Uterus (tissue), 4 donors: ENCODE data around the gene ARVCF. TPM values are rescaled to one million over a fixed set of nuclear protein-coding genes. Genes with fewer than 3 reads are reported as not detected.

Experiments used
- DNase-seq, 2 donors: peaks; one replicate each; pipeline ENCODE4 v3.0.0-alpha.2; 2019 to 2020
- H3K27ac ChIP-seq, 2 donors: fragments of 200-600 bp; sonication (generic); 1 replicate in 1 of 2; 2 replicates in 1 of 2; pipeline ENCODE4 v1.5.1; 2016 to 2018
- H3K27me3 ChIP-seq, 2 donors: fragments of 200-600 bp; sonication (generic); one replicate each; pipeline ENCODE4 v1.5.1; 2018 to 2019; ENCODE audit warnings: control low read depth in 1 of 2
- H3K36me3 ChIP-seq, 2 donors: fragments of 200-600 bp; sonication (generic); one replicate each; pipeline ENCODE4 v1.5.1; 2019; ENCODE audit warnings: control low read depth in 1 of 2
- H3K4me1 ChIP-seq, 2 donors: fragments of 200-600 bp; sonication (generic); one replicate each; pipeline ENCODE4 v1.5.1; 2018 to 2019; ENCODE audit warnings: control low read depth in 1 of 2
- H3K4me3 ChIP-seq, 2 donors: fragments of 200-600 bp; sonication (generic); 1 replicate in 1 of 2; 2 replicates in 1 of 2; pipeline ENCODE4 v1.5.1; 2018 to 2019; ENCODE audit warnings: mild to moderate bottlenecking in 1 of 2
- H3K9me3 ChIP-seq, 2 donors: fragments of 200-600 bp; sonication (generic); one replicate each; pipeline ENCODE4 v1.5.1; 2019; ENCODE audit warnings: control low read depth in 1 of 2
- CTCF ChIP-seq, 4 experiments: fragments of 200-600 bp in 2 of 4; fragments of 450-650 bp in 2 of 4; sonication (generic) in 2 of 4; IDR thresholded peaks; one replicate each; pipeline ENCODE4 v1.5.1; 2016 to 2019; ENCODE audit warnings: antibody characterized with exemption in 4 of 4, mild to moderate bottlenecking in 2 of 4, moderate library complexity in 1 of 4
- POLR2A ChIP-seq, 2 donors: fragments of 450-650 bp; IDR thresholded peaks; one replicate each; pipeline ENCODE4 v1.6.1; 2016; ENCODE audit warnings: antibody characterized with exemption in 2 of 2, mild to moderate bottlenecking in 1 of 2, moderate library complexity in 1 of 2
- intact Hi-C: fragments of 100-400 bp; cut with DNase I; formaldehyde crosslinking; loops from one replicate; pipeline ENCODE4 v1.15.1; 2023; ENCODE audit warnings: low total_unique reads
- total RNA-seq, 4 donors: library from RNA; depleted of rRNA in 3 of 4; stranded (reverse); fragments of >200 nt in 3 of 4; gene quantifications; one replicate each; pipeline versions ENCODE4 v1.1.0 to v1.2.4, GENCODE V29; 2014 to 2023
- donor health status: DM: yes; HTN: yes; CAD: no.

ARVCF gene
- total RNA-seq, 4 donors from 2014 or later: 1.5 to 43.4 (median 16.6) TPM

- no peak for TF ChIP-seq CTCF (IDR thresholded peaks at IDR 0.05)
- no peak for TF ChIP-seq POLR2A (IDR thresholded peaks at IDR 0.05)
- DNase-seq: no peak
- H3K4me3 ChIP-seq: no peak overlapping the region
- H3K27ac ChIP-seq: no peak overlapping the region
- intact Hi-C loops: no loop called here
- no peaks in the 10 kb centered on the region for H3K9me3 ChIP-seq
- H3K27me3 ChIP-seq: no peaks in the 10 kb centered on the region
- no peaks in the 10 kb centered on the region for H3K36me3 ChIP-seq
- no peaks in the 10 kb centered on the region for H3K4me1 ChIP-seq
Observed at GRCh38 chr22:20043997-20044342, 27.3 kb upstream of the ARVCF start.

GRCh38 chr22:20043057-20043996, 26.7 kb upstream of the ARVCF start:
- intact Hi-C loops: no loop called here
- no peak overlapping the region for H3K4me3 ChIP-seq

GRCh38 chr22:20040327-20041200, 23.9 kb upstream of the ARVCF start:
- Histone ChIP-seq H3K27me3 (no peaks in the 10 kb centered on the region), H3K9me3 (no peaks in the 10 kb centered on the region), H3K4me1 (no peaks in the 10 kb centered on the region), H3K4me3 (no peak overlapping the region), H3K27ac (no peak overlapping the region), H3K36me3 (no peaks in the 10 kb centered on the region)
- no peak for TF ChIP-seq CTCF (IDR thresholded peaks at IDR 0.05)
- no peak for TF ChIP-seq POLR2A (IDR thresholded peaks at IDR 0.05)
- DNase-seq: no peak
- intact Hi-C loops: no loop called here

More at GRCh38 chr22:20043057-20043996, 26.7 kb upstream of the ARVCF start:
- TF ChIP-seq POLR2A (IDR thresholded peaks at IDR 0.05): no peak
- TF ChIP-seq CTCF (IDR thresholded peaks at IDR 0.05): no peak
- Histone ChIP-seq H3K36me3 (no peaks in the 10 kb centered on the region), H3K27ac (no peak overlapping the region), H3K9me3 (no peaks in the 10 kb centered on the region), H3K4me1 (no peaks in the 10 kb centered on the region), H3K27me3 (no peaks in the 10 kb centered on the region)
- DNase-seq: no peak

GRCh38 chr22:20039683-20040325, 23.2 kb upstream of the ARVCF start:
- H3K36me3 ChIP-seq: no peaks in the 10 kb centered on the region
- H3K4me3 ChIP-seq: no peak overlapping the region
- H3K27me3 ChIP-seq: no peaks in the 10 kb centered on the region
- TF ChIP-seq CTCF (IDR thresholded peaks at IDR 0.05) (no peak), POLR2A (IDR thresholded peaks at IDR 0.05) (no peak)
- H3K4me1 ChIP-seq: no peaks in the 10 kb centered on the region
- no peak overlapping the region for H3K27ac ChIP-seq
- no peak for DNase-seq
- intact Hi-C loops: no loop called here
- H3K9me3 ChIP-seq: no peaks in the 10 kb centered on the region
